GM23338 (cell line): ENCODE results near the gene CNPPD1. TPM values are rescaled to one million over a fixed set of nuclear protein-coding genes. Genes with fewer than 3 reads are reported as not detected.
A peak's percentile ranks its signal among the peaks of the same experiment; 100 is the strongest.

Source experiments
- ATAC-seq: fragments of 200-7000 bp; cut with Tn5 transposase; 3 replicates; pipeline ENCODE4 v1.9.1; 2020
- DNase-seq: peaks from one replicate; pipeline ENCODE4 v3.0.0-alpha.2; 2015; ENCODE audit warnings: low spot score
- H2AFZ ChIP-seq: fragments of 200-600 bp; sonication (generic); 2 replicates; pipeline ENCODE4 v1.8.0; 2016; ENCODE audit warnings: antibody characterized with exemption, mild to moderate bottlenecking, moderate library complexity
- H3F3A ChIP-seq: fragments of 200-600 bp; sonication (generic); replicated peaks from 2 replicates; pipeline ENCODE4 v1.8.0; 2017; ENCODE audit warnings: antibody characterized with exemption, mixed run types, low read depth
- H3K27ac ChIP-seq: fragments of 200-600 bp; sonication (generic); 2 replicates; pipeline ENCODE4 v1.6.1; 2016; ENCODE audit warnings: low read depth
- H3K27me3 ChIP-seq: fragments of 200-600 bp; sonication (generic); 2 replicates; pipeline ENCODE4 v1.8.0; 2016; ENCODE audit warnings: mild to moderate bottlenecking, mixed run types, moderate library complexity; ENCODE audit not compliant: insufficient read depth
- H3K36me3 ChIP-seq: fragments of 200-600 bp; sonication (generic); 2 replicates; pipeline ENCODE4 v1.8.0; 2016; ENCODE audit warnings: mild to moderate bottlenecking; ENCODE audit not compliant: insufficient read depth
- H3K4me1 ChIP-seq: fragments of 200-600 bp; sonication (generic); 2 replicates; pipeline ENCODE4 v1.8.0; 2016; ENCODE audit warnings: mild to moderate bottlenecking, moderate library complexity; ENCODE audit not compliant: insufficient read depth
- H3K4me2 ChIP-seq: fragments of 200-600 bp; sonication (generic); 2 replicates; pipeline ENCODE4 v1.7.1; 2017; ENCODE audit warnings: mixed run types
- H3K4me3 ChIP-seq: fragments of 200-600 bp; sonication (generic); 2 replicates; pipeline ENCODE4 v1.6.1; 2016; ENCODE audit warnings: mixed run types
- H3K79me2 ChIP-seq: fragments of 200-600 bp; sonication (generic); replicated peaks from 2 replicates; pipeline ENCODE4 v1.8.0; 2017; ENCODE audit warnings: mild to moderate bottlenecking; ENCODE audit not compliant: insufficient read depth
- H3K9me2 ChIP-seq: fragments of 200-600 bp; sonication (generic); 2 replicates; pipeline ENCODE4 v1.8.0; 2017; ENCODE audit not compliant: insufficient read depth
- H4K20me1 ChIP-seq: fragments of 200-600 bp; sonication (generic); replicated peaks from 2 replicates; pipeline ENCODE4 v1.8.0; 2017; ENCODE audit warnings: mild to moderate bottlenecking; ENCODE audit not compliant: insufficient read depth
- H3K27ac Mint-ChIP-seq: 2 replicates; pipeline ENCODE4 v1.8.0; 2020; ENCODE audit warnings: inconsistent platforms, mild to moderate bottlenecking, moderate library complexity, mixed read lengths
- H3K27me3 Mint-ChIP-seq: 3 replicates; pipeline ENCODE4 v1.8.0; 2022; ENCODE audit warnings: low read depth, mild to moderate bottlenecking, moderate library complexity, mixed read lengths, inconsistent platforms; ENCODE audit not compliant: insufficient read depth, poor library complexity
- H3K36me3 Mint-ChIP-seq: 3 replicates; pipeline ENCODE4 v1.8.0; 2021; ENCODE audit warnings: low read depth, mild to moderate bottlenecking, inconsistent platforms, moderate library complexity, mixed read lengths
- H3K4me1 Mint-ChIP-seq: 3 replicates; pipeline ENCODE4 v1.8.0; 2020; ENCODE audit warnings: mild to moderate bottlenecking, inconsistent platforms, mixed read lengths
- H3K4me3 Mint-ChIP-seq: 3 replicates; pipeline ENCODE4 v1.8.0; 2021; ENCODE audit warnings: moderate library complexity, mild to moderate bottlenecking, inconsistent platforms, mixed read lengths
- H3K9me3 Mint-ChIP-seq: 3 replicates; pipeline ENCODE4 v1.8.0; 2020; ENCODE audit warnings: moderate library complexity, mild to moderate bottlenecking, inconsistent platforms, mixed read lengths
- CREB1 ChIP-seq: fragments of 250-450 bp; sonication (Bioruptor Pico); IDR thresholded peaks from 2 replicates; pipeline ENCODE4 v1.5.0; 2020; ENCODE audit warnings: low read depth, mild to moderate bottlenecking, moderate library complexity
- EZH2 ChIP-seq: fragments of 200-600 bp; sonication (generic); IDR thresholded peaks from one replicate; pipeline ENCODE4 v1.8.0; 2017; ENCODE audit warnings: antibody characterized with exemption, mild to moderate bottlenecking, low read depth; ENCODE audit not compliant: unreplicated experiment
- JUNB ChIP-seq: IDR thresholded peaks from one replicate; pipeline ENCODE4 v1.6.1; 2016; ENCODE audit warnings: antibody characterized with exemption; ENCODE audit not compliant: unreplicated experiment
- POLR2AphosphoS5 ChIP-seq: IDR thresholded peaks from 2 replicates; pipeline ENCODE4 v1.6.1; 2016; ENCODE audit warnings: antibody characterized with exemption, low read depth
- STAT1 ChIP-seq: IDR thresholded peaks from one replicate; pipeline ENCODE4 v1.6.1; 2016; ENCODE audit warnings: antibody characterized with exemption; ENCODE audit not compliant: unreplicated experiment
- ZNF331 ChIP-seq: fragments of 250-450 bp; sonication (Bioruptor Pico); IDR thresholded peaks from 2 replicates; pipeline ENCODE4 v1.5.0; 2020; ENCODE audit warnings: low read depth, mild to moderate bottlenecking, moderate library complexity
- polyA plus RNA-seq: library from polyadenylated mRNA; unstranded; fragments of >200 nt; fragmentation: Nextera tagmentation; extraction: Ambion mirVana; gene quantifications from 2 replicates; pipeline ENCODE4 v1.2.1, GENCODE V29; 2016
- total RNA-seq: library from RNA; depleted of rRNA; stranded (reverse); fragments of >200 nt; shearing (Covaris generic); gene quantifications from 2 replicates; pipeline ENCODE4 v1.2.3, GENCODE V29; 2014
- TF ChIP-seq, protein P1 (sequence below), 2 experiments: fragments of 200-600 bp in 1 of 2; sonication (generic) in 1 of 2; conservative IDR thresholded peaks; 2 replicates each; pipeline versions ENCODE4 v1.5.1 to v1.6.1; 2016 to 2017; ENCODE audit warnings: antibody characterized with exemption in 2 of 2, low read depth in 2 of 2, mild to moderate bottlenecking in 2 of 2, moderate library complexity in 1 of 2
- TF ChIP-seq, protein P2 (sequence below): IDR thresholded peaks from 2 replicates; pipeline ENCODE4 v1.6.1; 2016; ENCODE audit warnings: antibody characterized with exemption
- TF ChIP-seq, protein P3 (sequence below): IDR thresholded peaks from one replicate; pipeline ENCODE4 v1.6.1; 2018; ENCODE audit warnings: antibody characterized with exemption; ENCODE audit not compliant: unreplicated experiment

CNPPD1 gene
- total and polyA plus RNA-seq, 2 experiments from 2014 or later: 18.0 to 18.2 TPM

DNA sequence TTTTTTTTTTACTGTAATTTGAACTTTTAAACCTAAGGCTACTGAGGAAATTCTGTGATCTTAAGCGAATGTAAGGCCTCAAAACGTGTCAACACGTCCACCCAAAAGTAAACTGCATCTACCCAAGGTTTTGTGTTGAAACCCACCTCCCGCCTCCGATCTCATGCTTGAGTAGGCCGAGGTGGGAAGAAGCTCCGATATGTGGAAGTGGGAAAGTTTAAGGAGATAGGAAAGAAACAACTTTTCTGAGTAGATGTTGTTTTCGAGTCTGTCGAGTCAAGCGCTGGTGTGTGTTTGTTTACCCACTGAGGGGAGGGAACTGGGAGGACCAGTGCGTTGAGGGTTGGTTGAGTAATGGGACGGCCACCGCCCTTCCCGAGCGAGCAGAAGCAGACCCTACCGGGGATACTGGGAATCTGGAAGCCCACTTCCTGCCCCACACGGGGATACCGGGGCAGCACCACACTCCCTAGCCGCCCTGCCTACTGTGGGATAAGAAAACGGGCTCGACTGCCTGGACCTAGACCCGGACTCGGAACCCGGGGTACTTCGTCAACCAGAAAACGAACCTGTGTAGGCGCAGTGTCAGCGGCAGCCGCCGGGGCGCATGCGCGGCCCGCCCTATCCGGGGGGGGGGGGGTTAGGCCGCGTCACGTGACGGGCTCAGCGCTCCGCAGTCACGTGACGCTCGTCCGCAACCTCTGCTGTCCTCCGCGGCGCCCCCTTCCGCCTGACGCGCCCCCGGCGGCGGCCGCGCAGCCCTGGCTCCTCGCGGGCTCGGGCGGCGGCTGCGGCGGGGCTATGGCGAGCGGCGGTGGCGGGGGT is 1.0 kb upstream of the CNPPD1 start, which contains the start of gene RETREG2 (continued):
- TF ChIP-seq, protein P1, sequence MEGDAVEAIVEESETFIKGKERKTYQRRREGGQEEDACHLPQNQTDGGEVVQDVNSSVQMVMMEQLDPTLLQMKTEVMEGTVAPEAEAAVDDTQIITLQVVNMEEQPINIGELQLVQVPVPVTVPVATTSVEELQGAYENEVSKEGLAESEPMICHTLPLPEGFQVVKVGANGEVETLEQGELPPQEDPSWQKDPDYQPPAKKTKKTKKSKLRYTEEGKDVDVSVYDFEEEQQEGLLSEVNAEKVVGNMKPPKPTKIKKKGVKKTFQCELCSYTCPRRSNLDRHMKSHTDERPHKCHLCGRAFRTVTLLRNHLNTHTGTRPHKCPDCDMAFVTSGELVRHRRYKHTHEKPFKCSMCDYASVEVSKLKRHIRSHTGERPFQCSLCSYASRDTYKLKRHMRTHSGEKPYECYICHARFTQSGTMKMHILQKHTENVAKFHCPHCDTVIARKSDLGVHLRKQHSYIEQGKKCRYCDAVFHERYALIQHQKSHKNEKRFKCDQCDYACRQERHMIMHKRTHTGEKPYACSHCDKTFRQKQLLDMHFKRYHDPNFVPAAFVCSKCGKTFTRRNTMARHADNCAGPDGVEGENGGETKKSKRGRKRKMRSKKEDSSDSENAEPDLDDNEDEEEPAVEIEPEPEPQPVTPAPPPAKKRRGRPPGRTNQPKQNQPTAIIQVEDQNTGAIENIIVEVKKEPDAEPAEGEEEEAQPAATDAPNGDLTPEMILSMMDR (conservative IDR thresholded peaks at IDR 0.05; ENCODE audit: low read depth in 2 of 2): peak in 1 of 2 experiments; percentile 51; a peak in 2 of 4 replicates
- TF ChIP-seq ZNF331: no peak
- no peak for TF ChIP-seq JUNB
- TF ChIP-seq POLR2AphosphoS5: peak; percentile 79
- TF ChIP-seq, protein P2, sequence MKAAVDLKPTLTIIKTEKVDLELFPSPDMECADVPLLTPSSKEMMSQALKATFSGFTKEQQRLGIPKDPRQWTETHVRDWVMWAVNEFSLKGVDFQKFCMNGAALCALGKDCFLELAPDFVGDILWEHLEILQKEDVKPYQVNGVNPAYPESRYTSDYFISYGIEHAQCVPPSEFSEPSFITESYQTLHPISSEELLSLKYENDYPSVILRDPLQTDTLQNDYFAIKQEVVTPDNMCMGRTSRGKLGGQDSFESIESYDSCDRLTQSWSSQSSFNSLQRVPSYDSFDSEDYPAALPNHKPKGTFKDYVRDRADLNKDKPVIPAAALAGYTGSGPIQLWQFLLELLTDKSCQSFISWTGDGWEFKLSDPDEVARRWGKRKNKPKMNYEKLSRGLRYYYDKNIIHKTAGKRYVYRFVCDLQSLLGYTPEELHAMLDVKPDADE: 0 out of 2 replicates have a peak, but pooled peaks have one; percentile 28
- TF ChIP-seq STAT1: no peak
- TF ChIP-seq, protein P3, sequence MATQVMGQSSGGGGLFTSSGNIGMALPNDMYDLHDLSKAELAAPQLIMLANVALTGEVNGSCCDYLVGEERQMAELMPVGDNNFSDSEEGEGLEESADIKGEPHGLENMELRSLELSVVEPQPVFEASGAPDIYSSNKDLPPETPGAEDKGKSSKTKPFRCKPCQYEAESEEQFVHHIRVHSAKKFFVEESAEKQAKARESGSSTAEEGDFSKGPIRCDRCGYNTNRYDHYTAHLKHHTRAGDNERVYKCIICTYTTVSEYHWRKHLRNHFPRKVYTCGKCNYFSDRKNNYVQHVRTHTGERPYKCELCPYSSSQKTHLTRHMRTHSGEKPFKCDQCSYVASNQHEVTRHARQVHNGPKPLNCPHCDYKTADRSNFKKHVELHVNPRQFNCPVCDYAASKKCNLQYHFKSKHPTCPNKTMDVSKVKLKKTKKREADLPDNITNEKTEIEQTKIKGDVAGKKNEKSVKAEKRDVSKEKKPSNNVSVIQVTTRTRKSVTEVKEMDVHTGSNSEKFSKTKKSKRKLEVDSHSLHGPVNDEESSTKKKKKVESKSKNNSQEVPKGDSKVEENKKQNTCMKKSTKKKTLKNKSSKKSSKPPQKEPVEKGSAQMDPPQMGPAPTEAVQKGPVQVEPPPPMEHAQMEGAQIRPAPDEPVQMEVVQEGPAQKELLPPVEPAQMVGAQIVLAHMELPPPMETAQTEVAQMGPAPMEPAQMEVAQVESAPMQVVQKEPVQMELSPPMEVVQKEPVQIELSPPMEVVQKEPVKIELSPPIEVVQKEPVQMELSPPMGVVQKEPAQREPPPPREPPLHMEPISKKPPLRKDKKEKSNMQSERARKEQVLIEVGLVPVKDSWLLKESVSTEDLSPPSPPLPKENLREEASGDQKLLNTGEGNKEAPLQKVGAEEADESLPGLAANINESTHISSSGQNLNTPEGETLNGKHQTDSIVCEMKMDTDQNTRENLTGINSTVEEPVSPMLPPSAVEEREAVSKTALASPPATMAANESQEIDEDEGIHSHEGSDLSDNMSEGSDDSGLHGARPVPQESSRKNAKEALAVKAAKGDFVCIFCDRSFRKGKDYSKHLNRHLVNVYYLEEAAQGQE: no peak
- TF ChIP-seq CREB1: peak; percentile 65
- TF ChIP-seq EZH2: no peak

DNA sequence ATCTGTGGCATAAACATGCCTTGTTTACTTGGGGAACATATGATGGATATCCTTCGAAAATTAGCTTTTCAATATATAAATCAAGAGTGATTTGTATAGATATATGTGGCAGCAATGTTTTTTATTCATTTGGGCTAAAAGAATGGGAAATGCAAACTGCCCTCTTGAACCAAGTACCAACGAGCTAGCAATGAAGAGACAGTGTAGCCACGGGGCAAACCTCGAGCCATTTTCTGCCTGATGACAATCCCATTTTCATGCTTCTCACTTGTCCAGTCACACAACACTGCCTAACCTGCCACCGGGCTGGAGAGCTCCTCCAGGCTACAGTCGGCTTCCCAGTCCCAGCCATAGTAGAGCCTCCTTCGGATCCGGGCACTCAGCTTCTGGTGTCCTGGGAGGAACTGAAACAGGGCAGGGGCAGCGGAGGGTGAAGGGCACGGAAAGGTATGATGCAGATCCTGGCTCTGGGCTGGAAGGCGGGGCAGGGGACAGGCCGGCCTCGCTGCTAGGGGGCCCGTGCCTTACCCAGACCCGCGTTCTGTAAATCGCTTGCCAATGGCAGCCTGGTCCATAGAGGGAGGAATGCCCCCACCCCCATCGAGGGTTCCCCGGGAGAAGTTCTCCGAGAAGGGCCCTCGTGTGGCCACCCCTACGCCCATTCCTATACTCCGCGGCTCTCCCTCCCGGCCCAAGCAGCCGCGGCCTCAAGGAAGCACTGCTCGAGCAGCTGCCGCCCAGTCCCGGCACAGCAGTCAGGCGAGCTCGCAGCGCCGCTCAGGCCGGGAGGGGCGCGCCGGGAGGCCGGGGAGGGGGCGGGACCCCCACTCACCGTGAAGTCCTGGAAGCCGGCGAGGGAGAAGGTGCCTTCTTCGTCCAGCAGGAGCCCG is 552 bp downstream of the CNPPD1 start:
- Histone ChIP-seq H3K9me2 (no peaks in the 10 kb centered on the region), H3K36me3 (no peaks in the 10 kb centered on the region), H2AFZ (peak overlapping the region; percentile 92), H3K4me2 (peak overlapping the region; percentile 95), H3K27me3 (no peaks in the 10 kb centered on the region), H3F3A (peaks cover 20% of the 10 kb centered on the region), H3K27ac (peak overlapping the region; percentile 80; the same call in 1 of the 2 replicates), H3K4me1 (peaks cover 13% of the 10 kb centered on the region), H3K4me3 (peak overlapping the region; percentile 71), H3K79me2 (peaks cover 7% of the 10 kb centered on the region), H4K20me1 (no peaks in the 10 kb centered on the region; the same call in 1 of the 2 replicates)
- Mint-ChIP-seq H3K4me3 (peak overlapping the region; percentile 90), H3K27ac (no peak overlapping the region), H3K36me3 (peaks cover 32% of the 10 kb centered on the region), H3K4me1 (peaks cover 17% of the 10 kb centered on the region), H3K27me3 (peaks cover 18% of the 10 kb centered on the region), H3K9me3 (no peaks in the 10 kb centered on the region; the same call in 2 of the 3 replicates)
- peak; percentile 71 for ATAC-seq
- no peak for DNase-seq
- TF ChIP-seq, protein P2: no peak
- TF ChIP-seq POLR2AphosphoS5: no peak
- TF ChIP-seq JUNB: no peak
- TF ChIP-seq, protein P3: no peak
